Astrocyte (in vitro differentiated cells and primary cell): ENCODE measurements around the gene RC3H2.

ENCODE experiments used
- CTCF ChIP-seq: IDR thresholded peaks from 2 replicates; pipeline ENCODE4 v1.5.1; 2011; ENCODE audit warnings: low read depth, mild to moderate bottlenecking, inconsistent platforms, low read length, moderate library complexity; ENCODE audit not compliant: insufficient read depth
- EZH2 ChIP-seq: IDR thresholded peaks from 2 replicates; pipeline ENCODE4 v1.6.1; 2012; ENCODE audit warnings: mild to moderate bottlenecking, low read length, inconsistent platforms; ENCODE audit not compliant: insufficient read depth

- TF ChIP-seq CTCF (no peak), EZH2 (no peak)
These were observed 16.7 kb downstream of the RC3H2 start for GRCh38 chr9:122888480-122888879.
